H1 (cell line): ENCODE results near the gene CD300C. TPM values are rescaled to one million over a fixed set of nuclear protein-coding genes. Genes with fewer than 3 reads are reported as not detected.

Experiments used
- CTCF ChIA-PET: fragments of 300-600 bp; sonication (Branson Sonifier 250); formaldehyde crosslinking; loops from one replicate; lab custom pipeline; 2021; ENCODE audit not compliant: partially characterized antibody; lab: Charles Lee
- POLR2A ChIA-PET: fragments of 300-600 bp; sonication (Branson Sonifier 250); formaldehyde crosslinking; loops from one replicate; lab custom pipeline; 2021; ENCODE audit warnings: inconsistent platforms; ENCODE audit not compliant: partially characterized antibody; lab: Charles Lee
- DNase-seq, 2 experiments: peaks; one replicate each; pipeline versions ENCODE4 v3.0.0 to v3.0.0-alpha.2; 2010 to 2022; ENCODE audit warnings: low spot score in 2 of 2, low read depth in 1 of 2, mixed read lengths in 1 of 2
- FAIRE-seq: peaks from 2 replicates; lab custom pipeline; 2011; peaks lifted over from hg19 to GRCh38; lab: Jason Lieb, UNC
- H2AFZ ChIP-seq: 2 replicates; pipeline ENCODE4 v1.8.1; 2012; ENCODE audit warnings: low read length, inconsistent platforms
- H2AK5ac ChIP-seq: 2 replicates; pipeline ENCODE4 v1.6.1; 2013; ENCODE audit warnings: low read depth, low read length
- H2BK120ac ChIP-seq: replicated peaks from 2 replicates; pipeline ENCODE3; 2013; ENCODE audit warnings: low read depth, low read length, inconsistent platforms
- H2BK12ac ChIP-seq: 2 replicates; pipeline ENCODE4 v1.6.1; 2013; ENCODE audit warnings: low read depth, low read length
- H2BK15ac ChIP-seq: 2 replicates; pipeline ENCODE4 v1.6.1; 2013; ENCODE audit warnings: low read length
- H2BK20ac ChIP-seq: 2 replicates; pipeline ENCODE4 v1.6.1; 2013; ENCODE audit warnings: low read length
- H2BK5ac ChIP-seq: 2 replicates; pipeline ENCODE4 v1.6.1; 2013; ENCODE audit warnings: low read depth, low read length
- H3K14ac ChIP-seq: 2 replicates; pipeline ENCODE4 v1.6.1; 2013; ENCODE audit warnings: inconsistent platforms; ENCODE audit not compliant: insufficient read length
- H3K18ac ChIP-seq: 2 replicates; pipeline ENCODE4 v1.6.1; 2013; ENCODE audit warnings: low read length; ENCODE audit errors: extremely low read depth
- H3K23ac ChIP-seq: 2 replicates; pipeline ENCODE4 v1.6.1; 2013; ENCODE audit warnings: inconsistent platforms; ENCODE audit not compliant: insufficient read length
- H3K23me2 ChIP-seq: 2 replicates; pipeline ENCODE4 v1.6.1; 2013; ENCODE audit warnings: low read depth, low read length
- H3K27ac ChIP-seq: 2 replicates; pipeline ENCODE4 v1.6.1; 2011; ENCODE audit warnings: low read depth, low read length, inconsistent platforms
- H3K27me3 ChIP-seq, 4 experiments: replicated peaks in 1 of 4; 1 replicate in 1 of 4; 2 replicates in 3 of 4; pipeline versions ENCODE4 v1.6.1 to v1.8.1; 2011 to 2013; ENCODE audit warnings: low read length in 3 of 4, mild to moderate bottlenecking in 3 of 4, inconsistent platforms in 2 of 4, mixed read lengths in 2 of 4, moderate library complexity in 1 of 4; ENCODE audit not compliant: control insufficient read depth in 3 of 4, insufficient read depth in 3 of 4; ENCODE audit errors: extremely low read depth in 1 of 4
- H3K36me3 ChIP-seq, 4 experiments: 2 replicates each; pipeline versions ENCODE4 v1.6.1 to v1.8.1; 2011 to 2013; ENCODE audit warnings: mild to moderate bottlenecking in 4 of 4, low read length in 3 of 4, moderate library complexity in 2 of 4, control low read depth in 1 of 4, inconsistent platforms in 1 of 4; ENCODE audit not compliant: insufficient read depth in 4 of 4, control insufficient read depth in 2 of 4
- H3K4ac ChIP-seq: replicated peaks from 2 replicates; pipeline ENCODE3; 2013; ENCODE audit warnings: low read length, low read depth, mixed read lengths, inconsistent platforms; ENCODE audit not compliant: insufficient read length
- H3K4me1 ChIP-seq, 4 experiments: replicated peaks in 1 of 4; 1 replicate in 1 of 4; 2 replicates in 3 of 4; pipeline versions ENCODE4 v1.6.1 to v1.8.1; 2011 to 2013; ENCODE audit warnings: low read length in 3 of 4, inconsistent platforms in 2 of 4, mixed read lengths in 1 of 4; ENCODE audit not compliant: insufficient read depth in 4 of 4, control insufficient read depth in 3 of 4
- H3K4me2 ChIP-seq, 2 experiments: 2 replicates each; pipeline versions ENCODE4 v1.6.1 to v1.8.1; 2011 to 2013; ENCODE audit warnings: low read depth in 2 of 2, low read length in 2 of 2, control low read depth in 1 of 2, inconsistent platforms in 1 of 2, mild to moderate bottlenecking in 1 of 2; ENCODE audit not compliant: insufficient read depth in 1 of 2
- H3K4me3 ChIP-seq, 4 experiments: fragments of 200-600, 300-600 bp in 1 of 4; sonication (generic), shearing (Covaris generic), sonication (Bioruptor Twin) in 1 of 4; 2 replicates each; pipeline versions ENCODE4 v1.5.1 to v1.8.1; 2011 to 2016; ENCODE audit warnings: low read length in 4 of 4, low read depth in 3 of 4, control low read depth in 2 of 4, inconsistent platforms in 2 of 4, mild to moderate bottlenecking in 2 of 4, mixed read lengths in 1 of 4, moderate library complexity in 1 of 4; ENCODE audit not compliant: insufficient read depth in 2 of 4; ENCODE audit errors: extremely low read depth in 1 of 4
- H3K56ac ChIP-seq: replicated peaks from 2 replicates; pipeline ENCODE3; 2013; ENCODE audit warnings: low read depth, mild to moderate bottlenecking, mixed read lengths, low read length, inconsistent platforms; ENCODE audit not compliant: insufficient read length
- H3K79me1 ChIP-seq: 2 replicates; pipeline ENCODE4 v1.6.1; 2013; ENCODE audit warnings: low read depth, low read length, control low read depth
- H3K79me2 ChIP-seq, 2 experiments: 2 replicates each; pipeline versions ENCODE4 v1.6.1 to v1.8.1; 2012 to 2013; ENCODE audit warnings: low read length in 2 of 2, mild to moderate bottlenecking in 2 of 2, inconsistent platforms in 1 of 2; ENCODE audit not compliant: insufficient read depth in 2 of 2, control insufficient read depth in 1 of 2
- H3K9ac ChIP-seq, 4 experiments: replicated peaks in 1 of 4; 1 replicate in 1 of 4; 2 replicates in 3 of 4; pipeline versions ENCODE4 v1.6.1 to v1.8.1; 2011 to 2013; ENCODE audit warnings: low read depth in 3 of 4, low read length in 3 of 4, control low read depth in 2 of 4, mild to moderate bottlenecking in 2 of 4, moderate library complexity in 2 of 4, inconsistent platforms in 1 of 4; ENCODE audit errors: extremely low read depth in 1 of 4
- H3K9me3 ChIP-seq, 2 experiments: 2 replicates each; pipeline versions ENCODE4 v1.6.1 to v1.8.1; 2012 to 2013; ENCODE audit warnings: mild to moderate bottlenecking in 2 of 2, moderate library complexity in 2 of 2, control low read depth in 1 of 2, inconsistent platforms in 1 of 2, low read depth in 1 of 2, low read length in 1 of 2, mixed read lengths in 1 of 2; ENCODE audit not compliant: insufficient read depth in 2 of 2
- H4K20me1 ChIP-seq, 2 experiments: replicated peaks in 1 of 2; 2 replicates each; pipeline versions ENCODE3 to v1.8.1; 2011 to 2013; ENCODE audit warnings: inconsistent platforms in 2 of 2, low read length in 2 of 2, mild to moderate bottlenecking in 1 of 2; ENCODE audit not compliant: insufficient read depth in 2 of 2, control insufficient read depth in 1 of 2
- H4K5ac ChIP-seq: 2 replicates; pipeline ENCODE4 v1.6.1; 2013; ENCODE audit warnings: low read length, low read depth, mixed read lengths, inconsistent platforms; ENCODE audit not compliant: insufficient read length
- H4K8ac ChIP-seq: 2 replicates; pipeline ENCODE4 v1.8.0; 2013; ENCODE audit warnings: mild to moderate bottlenecking, moderate library complexity, low read length, inconsistent platforms; ENCODE audit not compliant: insufficient read depth; ENCODE audit errors: extremely low read depth
- H4K91ac ChIP-seq: replicated peaks from 2 replicates; pipeline ENCODE3; 2013; ENCODE audit warnings: low read length, mixed read lengths, inconsistent platforms; ENCODE audit not compliant: insufficient read length
- ATF3 ChIP-seq: IDR thresholded peaks from 2 replicates; pipeline ENCODE4 v1.6.1; 2011; ENCODE audit warnings: low read depth, mild to moderate bottlenecking, low read length; ENCODE audit not compliant: insufficient read depth
- GABPA ChIP-seq: IDR thresholded peaks from 2 replicates; pipeline ENCODE4 v1.6.1; 2011; ENCODE audit warnings: mild to moderate bottlenecking, low read length, moderate library complexity, borderline replicate concordance; ENCODE audit not compliant: insufficient read depth
- SAP30 ChIP-seq: fragments of 300-600 bp; sonication (generic); IDR thresholded peaks from 2 replicates; pipeline ENCODE4 v1.7.1; 2012; ENCODE audit warnings: low read length, moderate library complexity, mild to moderate bottlenecking, inconsistent platforms; ENCODE audit not compliant: insufficient read depth, insufficient replicate concordance
- YY1 ChIP-seq: IDR thresholded peaks from 2 replicates; pipeline ENCODE4 v1.6.1; 2011; ENCODE audit warnings: low read depth, mild to moderate bottlenecking, low read length
- ZNF274 ChIP-seq: IDR thresholded peaks from 2 replicates; pipeline ENCODE4 v1.7.0; 2012; ENCODE audit warnings: low read length, borderline replicate concordance; ENCODE audit errors: extremely low read depth
- WGBS, 2 experiments: shearing (Covaris generic) in 1 of 2; methylation state at CpG; one replicate each; pipeline versions ENCODE4 v1.1.6 to v1.1.7; 2013 to 2015; ENCODE audit warnings: low lambda C conversion rate in 2 of 2, mixed read lengths in 2 of 2, inconsistent platforms in 1 of 2, low coverage in 1 of 2, missing lambda C conversion rate in 1 of 2; ENCODE audit not compliant: insufficient replicate concordance in 2 of 2, insufficient coverage in 1 of 2, insufficient read length in 1 of 2; ENCODE audit errors: extremely low coverage in 1 of 2, missing lambda C conversion rate in 1 of 2; 5-methylcytosine and 5-hydroxymethylcytosine counted together
- polyA plus RNA-seq, 7 experiments: library from polyadenylated mRNA; depleted of rRNA in 3 of 7; stranded (reverse) in 5 of 7; unstranded in 2 of 7; fragments of >200 nt in 5 of 7; fragments of 200-250 nt in 2 of 7; gene quantifications; 1 replicate in 5 of 7; 2 replicates in 1 of 7; 4 replicates in 1 of 7; pipeline versions ENCODE4 v1.2.1 to v1.2.3, GENCODE V29; 2011 to 2013; ENCODE audit warnings: missing spikeins in 2 of 7, mixed read lengths in 2 of 7
- total RNA-seq: library from RNA; stranded (reverse); fragmentation: NEBNext Ultra II Directional; extraction: Animal tissue kit (Norgen Biotek cat#: 25700); gene quantifications from 2 replicates; pipeline ENCODE4 v1.2.1, GENCODE V29; 2021

The CD300C gene
- total and polyA plus RNA-seq, 2 of the 8 experiments (the other 6 are each of a cell fraction or from before 2014, with no cell fraction given) = not detected

GRCh38 chr17:74568106-74568873, 22.4 kb upstream of the CD300C start:
- H3K18ac ChIP-seq = no peak overlapping the region
- H3K23ac ChIP-seq = no peak overlapping the region
- no peaks in the 10 kb centered on the region for H3K9me3 ChIP-seq
- H3K4me1 ChIP-seq = peaks cover 0 to 3% (median 2%) of the 10 kb centered on the region in 4 experiments; a peak in 3 of 7 replicates
- no peak overlapping the region for H4K8ac ChIP-seq
- peak overlapping the region; percentile 73; the same call in 1 of the 2 replicates for H2BK15ac ChIP-seq
- peaks cover 7% of the 10 kb centered on the region for H3K79me1 ChIP-seq
- no peak overlapping the region for H2AFZ ChIP-seq
- H2BK5ac ChIP-seq = no peak overlapping the region; the same call in 1 of the 2 replicates
- peak overlapping the region; percentile 79 for H2AK5ac ChIP-seq
- peak overlapping the region; percentile 52; the same call in 1 of the 2 replicates for H2BK20ac ChIP-seq
- H3K27ac ChIP-seq = no peak overlapping the region
- H3K4ac ChIP-seq = peak overlapping the region; percentile 95
- no peak overlapping the region for H3K14ac ChIP-seq
- peak overlapping the region; percentile 91; the same call in 1 of the 2 replicates for H2BK12ac ChIP-seq
- no peaks in the 10 kb centered on the region; a peak in 1 of 4 replicates for H3K79me2 ChIP-seq
- DNase-seq (no peak), FAIRE-seq (no peak)
- CTCF ChIA-PET = interaction anchor here (0.6 to 4.2 kb wide), 6 partner anchors 9 to 1251 kb away, joined by 3 to 33 read pairs (median 15); no protein-coding TSS in a partner anchor
- no peak overlapping the region; a peak in 1 of 7 replicates for H3K9ac ChIP-seq
- peaks cover 0 to 2% (median under 1%) of the 10 kb centered on the region in 4 experiments; a peak in 1 of 7 replicates for H3K27me3 ChIP-seq
- H3K4me2 ChIP-seq = no peak overlapping the region; a peak in 1 of 4 replicates
- H3K4me3 ChIP-seq = no peak overlapping the region
- H4K20me1 ChIP-seq = peaks cover 0 to 12% of the 10 kb centered on the region in 2 experiments
- POLR2A ChIA-PET = interaction anchor here (0.6 kb wide), 1 partner anchor 13 kb away, joined by 3 read pairs; no protein-coding TSS in a partner anchor
- 79 to 100% methylated on average over 1 to 4 of the region's 4 CpGs for WGBS, 2 experiments
- no peak overlapping the region for H2BK120ac ChIP-seq
- TF ChIP-seq ATF3 (no peak), YY1 (no peak), ZNF274 (no peak), GABPA (no peak), SAP30 (no peak)
- H3K23me2 ChIP-seq = peaks cover 13% of the 10 kb centered on the region
- peak overlapping the region; percentile 87 for H4K91ac ChIP-seq
- H4K5ac ChIP-seq = no peak overlapping the region
- H3K36me3 ChIP-seq = no peaks in the 10 kb centered on the region
- H3K56ac ChIP-seq = peak overlapping the region; percentile 95
